RWPE1 (cell line): ENCODE results near the gene RBMS3.

Source experiments
- CTCF ChIA-PET: fragments of 350-600 bp; sonication (Branson Sonifier 250); formaldehyde crosslinking; extraction: SDS; loops from one replicate; lab custom pipeline; 2021; lab: Yijun Ruan, JAX
- POLR2A ChIA-PET: fragments of 400-600 bp; formaldehyde crosslinking; extraction: SDS; loops from one replicate; lab custom pipeline; 2020; ENCODE audit warnings: antibody characterized with exemption; ENCODE audit not compliant: low non-redundant PET; lab: Yijun Ruan, JAX
- DNase-seq: peaks from one replicate; pipeline ENCODE4 v3.0.0; 2012; ENCODE audit warnings: low spot score
- H3K27ac ChIP-seq: fragments of 450-650 bp; 2 replicates; pipeline ENCODE4 v1.5.1; 2017
- TF ChIP-seq, protein P1 (sequence below): fragments of 450-650 bp; conservative IDR thresholded peaks from 2 replicates; pipeline ENCODE4 v1.5.1; 2017; ENCODE audit warnings: low read depth, mild to moderate bottlenecking

The RBMS3 gene

DNA sequence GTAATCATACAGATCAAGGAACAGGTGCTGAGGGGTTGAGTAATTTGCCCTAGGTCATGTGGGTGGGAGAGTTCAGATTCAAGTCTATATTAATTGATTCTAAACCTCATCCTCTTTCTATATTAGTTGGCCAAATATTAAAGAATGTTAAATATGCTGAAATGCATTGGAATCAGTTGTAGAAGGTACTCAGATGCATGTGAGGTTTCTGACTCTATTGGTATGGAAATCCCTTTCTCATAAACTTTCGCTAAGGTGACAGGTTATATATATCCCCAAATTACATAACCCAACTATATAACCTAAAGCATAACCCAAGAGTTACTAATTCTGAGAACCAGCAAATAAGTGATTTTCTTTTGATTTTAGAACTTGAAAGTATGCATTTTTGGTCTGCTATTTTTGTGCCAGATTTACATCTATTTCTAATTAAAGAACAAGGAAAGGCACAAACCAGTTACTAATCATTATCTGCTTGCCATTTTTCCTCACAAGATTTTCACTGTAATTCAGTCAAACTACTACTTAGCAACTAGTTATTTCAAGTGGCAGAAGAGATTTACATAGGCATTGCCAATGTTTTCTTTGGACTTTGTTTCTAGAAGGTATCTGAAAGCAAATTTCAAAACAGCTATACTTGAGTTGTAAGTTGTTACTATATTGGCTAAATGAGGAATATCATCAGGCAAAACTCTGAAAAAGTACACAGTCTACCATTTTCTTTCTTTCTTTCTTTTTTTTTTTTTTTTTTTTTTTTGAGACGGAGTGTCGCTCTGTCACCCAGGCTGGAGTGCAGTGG is 201.3 kb downstream of the RBMS3 start:
- no peak for DNase-seq
- TF ChIP-seq, protein P1, sequence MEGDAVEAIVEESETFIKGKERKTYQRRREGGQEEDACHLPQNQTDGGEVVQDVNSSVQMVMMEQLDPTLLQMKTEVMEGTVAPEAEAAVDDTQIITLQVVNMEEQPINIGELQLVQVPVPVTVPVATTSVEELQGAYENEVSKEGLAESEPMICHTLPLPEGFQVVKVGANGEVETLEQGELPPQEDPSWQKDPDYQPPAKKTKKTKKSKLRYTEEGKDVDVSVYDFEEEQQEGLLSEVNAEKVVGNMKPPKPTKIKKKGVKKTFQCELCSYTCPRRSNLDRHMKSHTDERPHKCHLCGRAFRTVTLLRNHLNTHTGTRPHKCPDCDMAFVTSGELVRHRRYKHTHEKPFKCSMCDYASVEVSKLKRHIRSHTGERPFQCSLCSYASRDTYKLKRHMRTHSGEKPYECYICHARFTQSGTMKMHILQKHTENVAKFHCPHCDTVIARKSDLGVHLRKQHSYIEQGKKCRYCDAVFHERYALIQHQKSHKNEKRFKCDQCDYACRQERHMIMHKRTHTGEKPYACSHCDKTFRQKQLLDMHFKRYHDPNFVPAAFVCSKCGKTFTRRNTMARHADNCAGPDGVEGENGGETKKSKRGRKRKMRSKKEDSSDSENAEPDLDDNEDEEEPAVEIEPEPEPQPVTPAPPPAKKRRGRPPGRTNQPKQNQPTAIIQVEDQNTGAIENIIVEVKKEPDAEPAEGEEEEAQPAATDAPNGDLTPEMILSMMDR: no peak
- POLR2A ChIA-PET: no interaction called here
- no peak overlapping the region for H3K27ac ChIP-seq
- CTCF ChIA-PET: no interaction called here

DNA sequence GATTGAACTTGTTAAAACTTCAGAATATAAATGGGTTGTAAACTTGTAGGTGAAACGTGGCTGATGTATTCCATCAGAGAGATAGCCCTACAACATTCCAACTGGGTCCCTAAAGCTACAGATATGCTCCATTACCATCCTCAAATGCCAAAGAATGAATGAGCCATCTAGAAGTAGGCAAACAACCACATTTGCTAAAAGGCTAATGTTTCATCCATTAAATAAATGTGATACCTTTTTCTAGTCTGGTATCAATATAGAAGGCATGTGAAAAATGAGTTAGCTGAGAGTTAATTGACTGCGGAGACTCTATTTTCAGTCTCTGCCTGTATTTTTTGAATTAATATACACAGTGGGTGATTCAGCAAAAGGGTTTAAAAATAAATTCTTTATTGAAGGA is 203.8 kb downstream of the RBMS3 start:
- ChIA-PET POLR2A (no interaction called here), CTCF (interaction anchor here (1.2 kb wide), 1 partner anchor 8 kb away, joined by 3 read pairs; no protein-coding TSS in a partner anchor)

DNA sequence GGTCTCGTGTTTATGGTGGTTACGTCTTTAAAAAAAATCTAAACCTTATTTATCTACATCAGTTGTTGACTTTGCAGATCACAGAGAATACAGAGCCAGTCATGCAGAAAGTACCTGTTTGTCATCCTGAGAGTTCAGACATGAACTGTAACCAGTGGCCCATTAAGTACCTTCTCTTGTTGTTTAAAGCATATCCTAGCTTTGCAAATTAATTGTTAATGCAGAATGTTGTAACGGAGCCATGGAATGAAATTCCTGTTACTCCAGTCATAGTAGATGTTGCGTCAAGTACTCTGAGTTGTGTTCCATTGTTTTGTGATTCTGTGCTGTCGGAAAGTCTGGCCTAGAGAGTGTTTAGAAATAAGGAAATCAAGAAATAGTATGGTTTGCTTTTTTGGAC is 205.2 kb downstream of the RBMS3 start:
- CTCF ChIA-PET: interaction anchor here (1.2 kb wide), 1 partner anchor 10 kb away, joined by 3 read pairs; no protein-coding TSS in a partner anchor
- peak; percentile 0 for DNase-seq

More for the DNA sequence above, 203.8 kb downstream of the RBMS3 start:
- TF ChIP-seq, protein P1: no peak
- no peak overlapping the region for H3K27ac ChIP-seq
- no peak for DNase-seq

DNA sequence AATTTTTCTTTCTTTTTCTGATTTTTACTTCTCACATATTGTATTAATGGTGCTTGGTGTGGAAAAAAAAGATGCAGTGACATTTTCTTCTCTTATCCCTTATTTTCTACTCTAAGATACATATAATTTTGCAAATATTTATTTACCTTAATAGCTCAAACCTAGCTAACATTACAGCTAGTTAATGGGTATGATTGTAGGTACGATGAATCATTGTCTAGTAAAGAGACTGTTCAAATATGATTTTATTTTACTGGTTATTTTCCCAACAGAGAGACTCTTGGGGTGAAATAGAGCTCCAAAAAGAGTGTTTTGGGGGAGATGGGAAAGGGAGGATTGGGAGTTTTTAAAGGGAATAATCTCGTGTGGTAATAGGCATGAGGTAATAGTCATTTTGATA is 206.0 kb downstream of the RBMS3 start:
- TF ChIP-seq, protein P1: no peak
- CTCF ChIA-PET: no interaction called here
- POLR2A ChIA-PET: no interaction called here
- no peak for DNase-seq
- no peak overlapping the region for H3K27ac ChIP-seq

More for the DNA sequence above, 205.2 kb downstream of the RBMS3 start:
- no peak overlapping the region for H3K27ac ChIP-seq
- TF ChIP-seq, protein P1: no peak
- POLR2A ChIA-PET: no interaction called here

DNA sequence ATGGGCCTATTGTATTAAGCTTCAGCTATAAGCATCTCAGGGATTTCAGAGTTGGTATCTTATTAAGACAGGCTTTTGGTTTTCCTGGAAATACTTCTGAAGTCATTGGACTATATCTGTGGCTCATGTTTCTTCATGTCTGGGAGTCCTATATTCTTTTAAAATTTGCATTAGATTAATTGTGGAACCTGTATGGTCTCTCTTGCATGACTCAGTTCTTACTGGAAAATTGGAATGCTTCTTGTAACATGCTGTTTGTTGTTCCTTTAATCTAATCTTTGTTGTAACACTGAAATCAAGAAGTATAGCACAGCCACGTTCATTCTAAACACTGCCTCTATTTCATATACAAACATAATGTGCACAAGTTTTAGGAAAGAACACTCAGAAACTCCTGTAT is 208.1 kb downstream of the RBMS3 start:
- no peak overlapping the region for H3K27ac ChIP-seq

DNA sequence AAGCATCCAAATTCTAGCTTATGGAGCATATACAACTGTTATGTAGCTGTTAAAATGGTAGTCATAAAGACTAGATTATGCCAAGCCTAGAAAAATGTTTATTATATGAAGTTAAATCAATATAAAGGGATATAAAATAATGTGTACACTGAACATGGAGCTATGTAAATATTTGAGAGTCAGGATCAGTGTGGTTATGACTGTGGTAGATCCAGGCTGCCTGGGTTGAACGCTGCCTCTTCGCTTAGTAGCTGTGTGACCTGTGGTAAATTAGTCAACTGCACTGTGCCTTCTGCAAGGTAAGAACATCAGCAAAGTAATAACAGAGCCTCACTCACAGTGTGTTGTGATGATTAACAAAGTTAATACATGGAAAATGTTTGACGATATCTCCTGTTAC is 212.2 kb downstream of the RBMS3 start:
- TF ChIP-seq, protein P1: no peak
- no peak for DNase-seq
- H3K27ac ChIP-seq: no peak overlapping the region
- ChIA-PET CTCF (no interaction called here), POLR2A (no interaction called here)

More for the DNA sequence above, 208.1 kb downstream of the RBMS3 start:
- ChIA-PET POLR2A (no interaction called here), CTCF (no interaction called here)
- TF ChIP-seq, protein P1: no peak
- no peak for DNase-seq
